Activated T-helper 17 cell treated with anti-CD3 and anti-CD28 coated beads, Interleukin-2, amount 50 U/mL, for 72 hours (primary cell): ENCODE data around the gene SCG2. TPM values are rescaled to one million over a fixed set of nuclear protein-coding genes. Genes with fewer than 3 reads are reported as not detected.
"Not testable (repeated sequence)": the region's sequence is repeated elsewhere in the genome, so short reads cannot be mapped to it uniquely, and the experiment has no call there.

Source experiments
- ATAC-seq: fragments of 150-1000 bp; cut with Tn5 transposase; replicated peaks from 2 replicates; pipeline ENCODE4 v1.10.0; 2021; ENCODE audit warnings: mild to moderate bottlenecking, moderate library complexity
- H3K27ac Mint-ChIP-seq: one replicate; pipeline ENCODE4 v1.8.0; 2022; ENCODE audit warnings: mixed read lengths
- H3K27me3 Mint-ChIP-seq: one replicate; pipeline ENCODE4 v1.8.0; 2022; ENCODE audit warnings: mixed read lengths
- H3K36me3 Mint-ChIP-seq: one replicate; pipeline ENCODE4 v1.8.0; 2022; ENCODE audit warnings: low read depth, mild to moderate bottlenecking, mixed read lengths
- H3K4me1 Mint-ChIP-seq: one replicate; pipeline ENCODE4 v1.8.0; 2022; ENCODE audit warnings: mixed read lengths
- H3K4me3 Mint-ChIP-seq: one replicate; pipeline ENCODE4 v1.8.0; 2022; ENCODE audit warnings: mild to moderate bottlenecking, mixed read lengths
- H3K9me3 Mint-ChIP-seq: one replicate; pipeline ENCODE4 v1.8.0; 2022; ENCODE audit warnings: mixed read lengths
- total RNA-seq, 2 donors: library from RNA; stranded (reverse); gene quantifications; one replicate each; pipeline ENCODE4 v1.2.3, GENCODE V29; 2022

Gene SCG2
- total RNA-seq, 2 donors from 2014 or later = not detected

DNA sequence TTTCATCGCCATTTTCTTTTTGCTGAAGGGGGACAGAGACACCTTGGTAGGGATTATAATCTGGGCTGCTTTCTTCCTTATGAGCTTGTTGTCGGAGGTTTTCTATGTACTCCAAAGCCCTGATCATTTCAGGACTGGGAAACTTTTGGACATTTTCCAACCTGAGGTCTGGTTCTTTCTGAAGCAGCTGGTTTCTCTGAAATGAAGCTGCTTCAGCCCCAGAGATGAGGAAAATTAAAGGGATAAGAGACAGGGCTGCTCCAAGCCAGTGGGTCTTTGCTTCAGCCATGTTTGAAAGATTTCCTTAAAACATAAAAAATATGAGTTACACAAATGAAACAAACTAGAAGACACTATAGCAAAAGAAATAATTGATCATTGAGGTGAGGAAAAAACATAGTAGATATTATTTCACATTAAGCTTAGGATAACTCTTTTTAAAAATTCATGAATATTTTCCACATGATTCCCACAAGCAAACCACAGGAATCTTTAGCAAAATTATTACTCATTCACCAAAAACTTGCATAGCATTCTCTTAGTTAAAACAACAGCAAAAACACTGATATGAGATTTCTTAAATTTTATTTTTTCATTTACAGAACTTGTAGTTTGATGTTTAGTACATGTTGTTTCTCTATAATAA, 3.0 kb downstream of the SCG2 start:
- Mint-ChIP-seq H3K4me3 (no peak overlapping the region), H3K36me3 (no peaks in the 10 kb centered on the region), H3K27ac (no peak overlapping the region), H3K4me1 (no peaks in the 10 kb centered on the region), H3K27me3 (peaks cover 3% of the 10 kb centered on the region), H3K9me3 (no peaks in the 10 kb centered on the region)
- ATAC-seq = no peak

DNA sequence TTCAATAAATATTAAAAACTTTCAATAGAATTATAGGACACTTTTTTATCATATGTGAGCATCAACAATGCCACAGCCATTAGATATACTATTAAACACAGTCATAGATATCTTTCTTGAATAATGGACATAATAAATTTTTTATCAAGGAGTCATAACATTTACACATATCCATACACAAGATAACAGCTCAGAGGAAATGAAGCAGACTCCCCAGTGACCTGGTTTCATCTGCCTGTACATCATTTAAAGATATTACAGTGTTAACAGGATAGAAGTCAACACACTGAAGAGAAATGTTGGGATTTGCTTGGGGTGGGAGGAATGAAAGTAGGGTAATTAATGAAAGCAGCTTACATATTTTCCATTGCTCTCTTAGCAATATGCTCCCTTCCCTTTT, 5.1 kb downstream of the SCG2 start:
- H3K4me1 Mint-ChIP-seq = no peaks in the 10 kb centered on the region

DNA sequence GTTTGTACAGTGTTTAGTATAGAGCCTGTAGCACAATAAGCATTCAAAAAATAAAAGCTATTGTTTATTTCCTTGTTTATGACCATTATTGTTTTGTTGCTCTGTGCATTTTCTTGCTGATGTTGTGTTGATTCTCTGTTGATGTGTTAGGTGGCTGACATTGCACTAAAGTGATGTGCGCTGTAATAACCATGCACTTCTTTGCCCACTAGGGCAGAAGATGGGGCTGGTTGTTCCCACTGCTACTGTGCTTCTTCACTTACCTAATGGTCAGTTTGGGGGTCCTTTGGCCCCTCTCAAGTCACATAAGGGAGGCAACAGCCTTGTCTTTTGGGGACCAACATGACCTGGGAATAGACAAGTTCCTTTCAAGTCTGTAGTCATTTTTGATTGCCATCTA, 6.0 kb downstream of the SCG2 start:
- H3K36me3 Mint-ChIP-seq = no peaks in the 10 kb centered on the region
- H3K9me3 Mint-ChIP-seq = no peaks in the 10 kb centered on the region
- H3K27ac Mint-ChIP-seq = no peak overlapping the region
- H3K4me3 Mint-ChIP-seq = no peak overlapping the region
- H3K4me1 Mint-ChIP-seq = no peaks in the 10 kb centered on the region
- peaks cover 3% of the 10 kb centered on the region for H3K27me3 Mint-ChIP-seq
- no peak for ATAC-seq

More for the DNA sequence above, 5.1 kb downstream of the SCG2 start:
- Mint-ChIP-seq H3K27me3 (peaks cover 3% of the 10 kb centered on the region), H3K9me3 (no peaks in the 10 kb centered on the region), H3K36me3 (no peaks in the 10 kb centered on the region), H3K4me3 (no peak overlapping the region), H3K27ac (no peak overlapping the region)
- no peak for ATAC-seq

DNA sequence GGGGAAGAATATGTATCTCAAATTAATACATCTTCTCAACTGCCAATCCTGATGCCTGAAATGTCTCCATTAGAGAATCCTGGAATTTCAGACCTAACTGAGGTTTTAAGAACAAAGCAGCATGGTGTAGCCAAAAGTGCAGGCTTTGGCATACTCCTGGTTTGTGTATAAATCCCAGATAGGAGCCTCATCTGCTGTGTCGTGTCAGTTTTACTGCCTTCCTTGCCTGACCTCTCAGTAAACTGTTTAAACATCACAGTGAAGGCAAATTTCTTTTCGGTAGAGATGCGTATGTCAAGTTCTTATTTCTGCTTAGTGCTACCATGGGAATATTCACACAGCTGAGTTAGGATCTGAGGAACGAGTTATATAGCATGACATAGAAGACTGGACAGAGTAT, 7.3 kb downstream of the SCG2 start:
- peaks cover 3% of the 10 kb centered on the region for H3K27me3 Mint-ChIP-seq
- no peak for ATAC-seq
- H3K4me3 Mint-ChIP-seq = no peak overlapping the region
- H3K9me3 Mint-ChIP-seq = no peaks in the 10 kb centered on the region
- H3K36me3 Mint-ChIP-seq = no peaks in the 10 kb centered on the region
- no peak overlapping the region for H3K27ac Mint-ChIP-seq
- H3K4me1 Mint-ChIP-seq = no peaks in the 10 kb centered on the region

DNA sequence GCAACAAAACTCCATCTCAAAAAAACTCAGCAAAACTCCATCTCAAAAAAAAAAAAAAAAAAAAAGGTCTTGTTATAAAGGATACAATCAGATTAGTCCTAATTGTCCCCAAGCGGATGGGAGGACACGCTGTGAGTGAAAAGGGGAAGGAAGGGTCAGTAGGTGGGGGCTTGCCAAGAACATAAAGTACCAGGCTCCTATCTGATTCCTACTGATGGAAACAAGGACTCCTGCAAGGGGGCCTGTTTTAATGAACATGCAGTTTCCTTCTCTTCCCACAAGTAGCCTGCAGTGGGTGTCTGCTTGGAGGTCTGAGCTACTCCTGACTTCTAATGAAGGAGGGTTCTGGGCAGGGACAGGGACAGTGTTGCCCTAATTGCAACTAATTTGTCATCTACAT, 7.9 kb downstream of the SCG2 start:
- ATAC-seq = no peak
- Mint-ChIP-seq H3K9me3 (no peaks in the 10 kb centered on the region), H3K36me3 (no peaks in the 10 kb centered on the region), H3K4me1 (no peaks in the 10 kb centered on the region), H3K4me3 (no peak overlapping the region), H3K27me3 (peaks cover 3% of the 10 kb centered on the region), H3K27ac (no peak overlapping the region)

DNA sequence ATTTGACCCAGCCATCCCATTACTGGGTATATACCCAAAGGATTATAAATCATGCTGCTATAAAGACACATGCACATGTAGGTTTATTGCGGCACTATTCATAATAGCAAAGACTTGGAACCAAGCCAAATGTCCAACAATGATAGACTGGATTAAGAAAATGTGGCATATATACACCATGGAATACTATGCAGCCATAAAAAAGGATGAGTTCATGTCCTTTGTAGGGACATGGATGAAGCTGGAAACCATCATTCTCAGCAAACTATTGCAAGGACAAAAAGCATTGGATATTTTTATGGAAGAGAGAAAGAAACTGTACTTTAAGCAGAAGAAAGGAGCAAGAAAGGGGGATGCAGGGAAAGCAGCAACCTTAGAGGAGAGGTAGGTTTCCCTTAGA, 9.5 kb downstream of the SCG2 start:
- not testable (repeated sequence) for H3K36me3 Mint-ChIP-seq, ATAC-seq, H3K27me3 Mint-ChIP-seq, H3K27ac Mint-ChIP-seq, H3K4me3 Mint-ChIP-seq, H3K4me1 Mint-ChIP-seq, H3K9me3 Mint-ChIP-seq

DNA sequence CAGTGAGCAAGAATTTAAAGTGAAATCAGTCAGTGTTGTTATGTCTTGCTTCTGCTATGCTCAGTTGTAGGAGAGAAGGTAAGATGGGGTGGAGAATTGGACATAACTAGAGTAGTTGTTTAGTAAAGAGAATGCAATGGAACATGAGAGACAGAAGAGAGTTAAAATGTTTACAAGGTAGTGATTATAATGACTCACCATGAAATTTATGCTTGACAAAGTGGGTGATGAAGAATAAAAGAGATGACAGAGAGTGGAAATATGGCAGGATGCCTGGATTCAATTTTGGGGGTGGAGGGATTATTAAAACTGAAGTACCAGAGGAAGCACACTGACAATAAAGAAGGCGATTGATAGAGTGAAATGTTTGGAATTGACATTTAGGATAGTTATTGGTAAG, 10.6 kb downstream of the SCG2 start:
- Mint-ChIP-seq H3K27me3 (no peaks in the 10 kb centered on the region), H3K9me3 (no peaks in the 10 kb centered on the region), H3K4me3 (no peak overlapping the region), H3K36me3 (no peaks in the 10 kb centered on the region), H3K4me1 (no peaks in the 10 kb centered on the region), H3K27ac (no peak overlapping the region)
- no peak for ATAC-seq

DNA sequence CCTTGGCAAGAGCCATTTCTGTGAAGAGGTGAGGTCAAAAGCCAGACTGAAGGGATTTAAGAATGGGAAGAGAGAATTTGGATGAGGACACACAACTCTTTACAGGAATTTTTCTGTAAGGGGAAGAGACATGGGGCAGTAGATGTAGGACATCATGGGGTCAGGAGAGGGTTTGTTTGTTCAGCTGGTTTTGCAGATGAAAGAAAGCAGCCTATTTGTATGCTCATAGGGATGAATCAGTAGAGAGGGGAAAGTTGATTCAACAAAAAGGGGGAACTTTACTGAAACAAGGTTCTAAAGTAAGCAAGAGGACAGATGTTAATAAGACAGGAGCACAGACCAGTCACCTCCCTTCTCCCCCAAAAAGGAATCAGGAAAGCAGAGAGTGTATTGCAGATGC, 11.2 kb downstream of the SCG2 start:
- H3K27me3 Mint-ChIP-seq = no peaks in the 10 kb centered on the region
- H3K4me3 Mint-ChIP-seq = no peak overlapping the region
- H3K9me3 Mint-ChIP-seq = no peaks in the 10 kb centered on the region
- no peaks in the 10 kb centered on the region for H3K4me1 Mint-ChIP-seq
- no peak for ATAC-seq
- no peaks in the 10 kb centered on the region for H3K36me3 Mint-ChIP-seq
- no peak overlapping the region for H3K27ac Mint-ChIP-seq

DNA sequence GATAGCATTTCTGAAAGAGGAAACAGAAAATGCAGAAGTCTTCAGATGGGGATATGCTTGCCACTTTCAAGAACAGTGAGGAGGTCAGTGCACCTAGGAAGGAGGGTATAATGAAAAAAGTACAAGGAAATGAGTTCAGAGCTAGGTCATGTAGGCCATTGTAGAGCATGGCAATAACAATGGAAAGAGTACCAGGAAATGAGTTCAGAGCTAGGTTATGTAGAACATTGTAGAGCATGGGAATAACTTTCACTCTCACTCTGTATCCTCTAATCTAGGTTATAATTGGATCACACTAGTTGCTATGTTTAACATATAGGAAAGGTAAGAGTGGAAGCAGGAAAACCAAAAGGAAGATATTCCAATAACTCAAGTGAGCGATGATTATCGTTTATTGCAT, 12.3 kb downstream of the SCG2 start:
- Mint-ChIP-seq H3K4me3 (no peak overlapping the region), H3K36me3 (no peaks in the 10 kb centered on the region), H3K27ac (no peak overlapping the region), H3K4me1 (no peaks in the 10 kb centered on the region), H3K27me3 (no peaks in the 10 kb centered on the region), H3K9me3 (no peaks in the 10 kb centered on the region)
- no peak for ATAC-seq

DNA sequence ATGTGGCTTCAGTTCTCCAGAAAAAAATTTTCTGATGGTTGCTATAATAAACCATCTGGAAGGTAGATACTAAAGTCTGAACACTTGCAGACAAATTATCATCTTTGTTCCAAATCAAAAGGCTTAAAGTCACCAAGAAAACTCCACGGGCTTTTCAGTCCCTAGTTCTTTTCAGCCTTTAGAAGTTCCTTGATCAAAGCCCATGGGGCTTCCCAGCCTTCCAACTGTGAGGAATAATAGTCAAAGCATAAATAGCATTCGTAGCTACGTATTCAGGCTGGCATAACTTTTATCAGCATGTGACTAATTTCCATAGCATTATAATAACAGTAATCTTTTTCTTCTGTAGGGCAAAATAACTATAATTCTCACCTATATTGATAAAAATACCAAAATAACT, 13.9 kb downstream of the SCG2 start:
- no peaks in the 10 kb centered on the region for H3K36me3 Mint-ChIP-seq
- H3K4me3 Mint-ChIP-seq = no peak overlapping the region
- no peaks in the 10 kb centered on the region for H3K4me1 Mint-ChIP-seq
- no peaks in the 10 kb centered on the region for H3K27me3 Mint-ChIP-seq
- H3K27ac Mint-ChIP-seq = no peak overlapping the region
- no peak for ATAC-seq
- H3K9me3 Mint-ChIP-seq = no peaks in the 10 kb centered on the region

DNA sequence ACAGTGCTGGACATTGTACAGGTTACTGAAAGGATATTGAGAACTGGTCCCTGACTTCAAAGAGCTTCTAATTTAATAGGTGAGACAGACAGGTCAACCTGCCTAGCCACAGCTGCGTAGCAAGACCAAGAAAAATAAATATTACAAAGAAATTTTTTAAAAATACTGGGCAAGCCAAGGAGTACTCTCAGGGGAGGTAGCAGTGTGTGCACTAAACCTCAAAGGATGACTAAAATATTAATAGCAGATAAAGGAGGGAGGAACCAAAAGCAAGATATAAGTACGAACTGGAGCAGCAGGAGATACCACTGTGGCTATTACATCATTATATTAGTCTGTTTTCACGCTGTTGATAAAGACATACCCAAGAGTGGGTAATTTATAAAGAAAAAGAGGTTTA, 14.9 kb downstream of the SCG2 start:
- H3K4me1 Mint-ChIP-seq = no peaks in the 10 kb centered on the region

DNA sequence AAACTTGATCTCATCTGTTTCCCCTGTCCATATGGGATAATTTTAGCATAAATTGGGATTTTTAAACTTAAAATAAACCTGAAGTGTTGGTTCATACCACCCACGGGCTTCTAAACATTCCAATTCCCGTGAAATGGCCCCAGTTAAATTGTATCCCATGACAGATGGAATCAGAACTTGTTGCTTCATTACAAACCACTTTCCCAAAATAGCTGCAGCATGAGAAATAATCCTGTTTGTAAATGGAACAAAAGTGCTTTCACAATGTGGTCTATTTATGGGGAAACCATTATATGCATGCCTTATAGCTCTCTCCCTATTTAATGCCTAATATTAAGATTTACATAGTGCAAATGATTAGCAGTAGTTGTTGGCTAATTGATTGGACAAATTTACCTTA, 15.9 kb downstream of the SCG2 start:
- ATAC-seq = no peak
- no peak overlapping the region for H3K4me3 Mint-ChIP-seq
- no peaks in the 10 kb centered on the region for H3K36me3 Mint-ChIP-seq
- no peaks in the 10 kb centered on the region for H3K9me3 Mint-ChIP-seq
- H3K27me3 Mint-ChIP-seq = peaks cover 3% of the 10 kb centered on the region
- no peak overlapping the region for H3K27ac Mint-ChIP-seq
- no peaks in the 10 kb centered on the region for H3K4me1 Mint-ChIP-seq

More for the DNA sequence above, 14.9 kb downstream of the SCG2 start:
- no peak overlapping the region for H3K27ac Mint-ChIP-seq
- peaks cover 1% of the 10 kb centered on the region for H3K27me3 Mint-ChIP-seq
- H3K4me3 Mint-ChIP-seq = no peak overlapping the region
- no peak for ATAC-seq
- no peaks in the 10 kb centered on the region for H3K9me3 Mint-ChIP-seq
- H3K36me3 Mint-ChIP-seq = no peaks in the 10 kb centered on the region

DNA sequence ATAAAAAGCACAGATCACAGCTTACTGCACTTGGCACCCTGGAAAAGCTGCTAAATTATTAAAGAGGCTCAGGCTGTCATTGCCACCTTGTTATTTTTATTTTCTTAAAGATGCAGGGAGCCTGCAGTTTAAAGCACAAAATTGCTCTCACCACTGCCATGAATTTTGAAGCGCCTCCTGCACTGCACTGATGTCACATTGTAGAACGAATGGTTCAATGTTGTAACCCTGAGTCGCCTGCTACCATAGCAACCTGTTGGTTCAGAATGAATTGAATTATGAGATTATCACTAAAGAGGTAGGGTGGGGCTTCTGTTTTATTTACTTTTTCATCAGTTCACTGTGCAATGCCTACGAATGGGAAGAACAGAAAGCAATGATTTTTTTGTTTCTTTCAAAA, 16.5 kb downstream of the SCG2 start:
- Mint-ChIP-seq H3K9me3 (no peaks in the 10 kb centered on the region), H3K27ac (no peak overlapping the region), H3K36me3 (no peaks in the 10 kb centered on the region), H3K4me3 (no peak overlapping the region), H3K27me3 (peaks cover 3% of the 10 kb centered on the region), H3K4me1 (no peaks in the 10 kb centered on the region)
- no peak for ATAC-seq

DNA sequence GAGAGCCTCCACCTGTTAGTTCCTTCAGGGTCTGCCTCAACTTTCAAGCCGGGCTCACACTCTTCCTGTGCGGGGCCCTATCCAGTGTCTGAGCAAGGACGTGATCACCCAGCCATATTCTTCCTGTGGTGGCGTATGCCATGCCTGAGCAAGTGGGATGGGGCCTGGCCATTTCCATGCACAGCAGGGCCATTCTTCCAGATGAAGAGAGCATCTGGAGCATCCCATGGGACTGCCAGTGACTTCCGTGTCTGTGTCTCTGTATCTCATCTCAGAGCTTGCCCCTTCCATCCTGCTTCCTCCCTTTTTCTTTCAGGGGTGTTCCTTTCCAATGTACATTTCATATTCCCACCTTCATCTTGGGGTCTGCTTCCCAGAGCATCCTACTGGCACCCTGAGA, 20.2 kb downstream of the SCG2 start:
- no peak for ATAC-seq
- H3K4me1 Mint-ChIP-seq = no peaks in the 10 kb centered on the region
- H3K27me3 Mint-ChIP-seq = peaks cover 3% of the 10 kb centered on the region
- H3K9me3 Mint-ChIP-seq = no peaks in the 10 kb centered on the region
- H3K4me3 Mint-ChIP-seq = no peak overlapping the region
- no peak overlapping the region for H3K27ac Mint-ChIP-seq
- H3K36me3 Mint-ChIP-seq = no peaks in the 10 kb centered on the region

DNA sequence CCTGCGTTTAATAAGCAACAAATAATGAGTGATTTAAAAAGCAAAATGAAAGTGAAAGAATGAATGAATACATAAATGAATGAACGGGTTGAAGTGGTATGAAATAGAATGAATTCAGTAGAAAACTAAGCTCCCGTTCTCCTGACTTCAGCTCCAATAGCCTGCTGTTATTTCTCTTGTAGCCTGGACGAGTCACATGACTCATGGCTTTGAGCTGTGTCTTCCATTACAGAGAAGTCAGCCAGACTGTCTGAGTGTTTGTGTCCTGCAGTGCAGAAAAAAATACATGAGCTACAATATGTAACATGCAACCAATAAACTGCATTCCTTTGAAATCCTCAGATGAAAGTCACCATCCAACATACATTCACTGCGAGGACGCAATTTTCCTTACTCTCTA, 21.2 kb downstream of the SCG2 start:
- peaks cover 3% of the 10 kb centered on the region for H3K27me3 Mint-ChIP-seq
- H3K4me1 Mint-ChIP-seq = no peaks in the 10 kb centered on the region
- H3K9me3 Mint-ChIP-seq = no peaks in the 10 kb centered on the region
- no peak overlapping the region for H3K27ac Mint-ChIP-seq
- no peak overlapping the region for H3K4me3 Mint-ChIP-seq
- H3K36me3 Mint-ChIP-seq = no peaks in the 10 kb centered on the region
- no peak for ATAC-seq

DNA sequence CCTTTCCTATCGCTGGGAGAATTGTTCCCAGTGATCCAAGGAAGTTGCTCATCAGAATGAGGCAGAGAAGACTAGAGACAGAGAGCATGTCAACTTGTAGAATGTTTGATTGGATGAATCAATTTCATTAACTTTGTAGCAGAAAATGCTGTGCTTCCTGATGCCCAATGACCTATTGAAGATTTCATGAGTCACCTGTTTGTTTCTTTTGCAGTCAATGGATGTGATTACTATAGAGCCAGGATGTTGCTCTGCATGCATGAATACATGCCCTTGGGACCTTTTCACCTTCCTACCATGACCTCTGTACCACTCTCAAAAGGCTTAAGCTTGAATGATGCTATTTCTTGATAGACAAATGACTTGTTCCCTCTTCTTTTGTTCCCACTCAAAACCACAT, 23.3 kb downstream of the SCG2 start:
- H3K4me3 Mint-ChIP-seq = no peak overlapping the region
- no peak overlapping the region for H3K27ac Mint-ChIP-seq
- ATAC-seq = no peak
- peaks cover 3% of the 10 kb centered on the region for H3K27me3 Mint-ChIP-seq
- no peaks in the 10 kb centered on the region for H3K36me3 Mint-ChIP-seq
- no peaks in the 10 kb centered on the region for H3K4me1 Mint-ChIP-seq
- H3K9me3 Mint-ChIP-seq = no peaks in the 10 kb centered on the region
